ENCODE results near the gene CA7. TPM values are rescaled to one million over a fixed set of nuclear protein-coding genes. Genes with fewer than 3 reads are reported as not detected.

Gene CA7
- total RNA-seq, 2 donors from 2014 or later, result not detected

DNA sequence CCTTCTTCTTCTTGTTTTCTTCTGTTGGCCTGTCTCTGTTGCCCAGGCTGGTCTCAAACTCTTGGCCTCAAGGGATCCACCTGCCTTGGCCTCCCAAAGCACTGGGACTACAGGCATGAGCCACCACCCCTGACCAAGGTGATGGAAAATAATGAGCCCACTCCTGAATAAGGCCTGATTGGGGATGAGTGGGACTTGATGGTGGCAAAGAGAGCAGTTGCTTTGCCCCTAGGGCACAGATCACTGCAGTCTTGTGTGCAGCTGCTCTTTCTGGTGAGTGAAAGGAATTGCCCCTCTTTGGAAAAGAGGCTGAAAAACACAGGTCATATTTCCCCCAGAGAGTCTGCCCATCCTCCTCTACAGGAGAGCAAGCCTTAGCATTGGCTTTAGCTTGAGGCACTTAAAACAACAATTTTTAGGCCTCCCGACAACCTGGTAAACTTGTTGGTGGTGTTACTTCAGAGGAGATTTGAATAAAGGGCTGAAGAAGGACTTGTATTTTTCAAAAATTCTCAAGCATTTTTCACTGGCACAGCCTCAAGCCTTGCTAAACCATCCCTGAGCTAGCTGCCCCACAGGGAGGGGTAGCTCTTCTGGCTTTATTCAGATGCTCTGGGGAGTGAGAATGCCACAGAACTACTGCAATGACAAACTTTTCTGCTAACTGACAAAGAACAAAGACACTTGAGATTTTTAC, 30.0 kb downstream of the CA7 start:
- TF ChIP-seq, protein P1, sequence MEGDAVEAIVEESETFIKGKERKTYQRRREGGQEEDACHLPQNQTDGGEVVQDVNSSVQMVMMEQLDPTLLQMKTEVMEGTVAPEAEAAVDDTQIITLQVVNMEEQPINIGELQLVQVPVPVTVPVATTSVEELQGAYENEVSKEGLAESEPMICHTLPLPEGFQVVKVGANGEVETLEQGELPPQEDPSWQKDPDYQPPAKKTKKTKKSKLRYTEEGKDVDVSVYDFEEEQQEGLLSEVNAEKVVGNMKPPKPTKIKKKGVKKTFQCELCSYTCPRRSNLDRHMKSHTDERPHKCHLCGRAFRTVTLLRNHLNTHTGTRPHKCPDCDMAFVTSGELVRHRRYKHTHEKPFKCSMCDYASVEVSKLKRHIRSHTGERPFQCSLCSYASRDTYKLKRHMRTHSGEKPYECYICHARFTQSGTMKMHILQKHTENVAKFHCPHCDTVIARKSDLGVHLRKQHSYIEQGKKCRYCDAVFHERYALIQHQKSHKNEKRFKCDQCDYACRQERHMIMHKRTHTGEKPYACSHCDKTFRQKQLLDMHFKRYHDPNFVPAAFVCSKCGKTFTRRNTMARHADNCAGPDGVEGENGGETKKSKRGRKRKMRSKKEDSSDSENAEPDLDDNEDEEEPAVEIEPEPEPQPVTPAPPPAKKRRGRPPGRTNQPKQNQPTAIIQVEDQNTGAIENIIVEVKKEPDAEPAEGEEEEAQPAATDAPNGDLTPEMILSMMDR (conservative IDR thresholded peaks at IDR 0.05), result no peak
- Histone ChIP-seq H3K27me3 (ENCODE audit: control insufficient read depth, insufficient read depth, low read length, poor library complexity, severe bottlenecking) (no peaks in the 10 kb centered on the region), H3K36me3 (ENCODE audit: control insufficient read depth, insufficient read depth, low read length) (no peaks in the 10 kb centered on the region), H3K4me1 (ENCODE audit: control insufficient read depth, insufficient read depth, low read length) (no peaks in the 10 kb centered on the region), H3K9me3 (ENCODE audit: control insufficient read depth, low read length) (no peaks in the 10 kb centered on the region), H3K9ac (ENCODE audit: extremely low read depth, low read length, poor library complexity, severe bottlenecking) (no peak overlapping the region), H3K4me3 (ENCODE audit: low read length) (no peak overlapping the region), H3K27ac (ENCODE audit: low read depth, low read length) (no peak overlapping the region)
- no peaks in the 10 kb centered on the region for H3K9me3 Mint-ChIP-seq
- H3K27me3 Mint-ChIP-seq (ENCODE audit: insufficient read depth), result peaks cover 15% of the 10 kb centered on the region
- no peak overlapping the region for H3K4me3 Mint-ChIP-seq
- H3K36me3 Mint-ChIP-seq (ENCODE audit: low read depth), result no peaks in the 10 kb centered on the region
- 0% methylated on average over 1 of the region's 1 CpG for WGBS, 2 experiments (ENCODE audit: insufficient coverage in 1 of 2, insufficient read length in 1 of 2)
- DNase-seq, result no peak
- no peak overlapping the region for H3K27ac Mint-ChIP-seq
- H3K4me1 Mint-ChIP-seq, result peaks cover 5% of the 10 kb centered on the region

DNA sequence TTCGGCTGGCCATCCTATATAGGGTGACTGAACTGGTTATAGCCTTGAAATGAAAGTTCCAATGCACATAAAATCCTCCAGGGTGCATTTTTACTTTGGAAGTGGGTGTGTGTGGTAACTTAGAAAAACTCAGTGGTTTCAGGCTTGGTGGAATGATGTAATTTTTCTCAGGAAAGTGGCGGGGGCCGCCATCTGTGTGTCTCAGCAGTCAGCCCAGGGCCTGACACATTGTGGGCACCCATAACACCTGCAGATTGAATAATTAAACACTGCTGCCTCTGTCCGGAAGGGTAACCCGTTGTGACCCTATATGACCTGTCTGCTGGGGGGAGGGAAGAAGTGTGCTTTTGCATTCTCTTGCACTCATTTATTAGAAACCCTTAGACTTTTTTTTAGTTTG, 33.9 kb downstream of the CA7 start:
- no peaks in the 10 kb centered on the region for H3K27me3 ChIP-seq (ENCODE audit: control insufficient read depth, insufficient read depth, low read length, poor library complexity, severe bottlenecking)
- no peak overlapping the region for H3K9ac ChIP-seq (ENCODE audit: extremely low read depth, low read length, poor library complexity, severe bottlenecking)
- Mint-ChIP-seq H3K36me3 (ENCODE audit: low read depth) (no peaks in the 10 kb centered on the region), H3K27ac (no peak overlapping the region), H3K27me3 (ENCODE audit: insufficient read depth) (peaks cover 8% of the 10 kb centered on the region), H3K4me3 (no peak overlapping the region), H3K9me3 (no peaks in the 10 kb centered on the region), H3K4me1 (peaks cover 5% of the 10 kb centered on the region)
- H3K4me3 ChIP-seq (ENCODE audit: low read length), result no peak overlapping the region
- WGBS, 2 experiments (ENCODE audit: insufficient coverage in 1 of 2, insufficient read length in 1 of 2), result 91 to 94% methylated on average over 4 of the region's 5 CpGs
- H3K4me1 ChIP-seq (ENCODE audit: control insufficient read depth, insufficient read depth, low read length), result no peaks in the 10 kb centered on the region
- H3K27ac ChIP-seq (ENCODE audit: low read depth, low read length), result no peak overlapping the region
- H3K9me3 ChIP-seq (ENCODE audit: control insufficient read depth, low read length), result no peaks in the 10 kb centered on the region
- DNase-seq, result no peak
- no peaks in the 10 kb centered on the region for H3K36me3 ChIP-seq (ENCODE audit: control insufficient read depth, insufficient read depth, low read length)
- TF ChIP-seq, protein P1 (conservative IDR thresholded peaks at IDR 0.05), result no peak

DNA sequence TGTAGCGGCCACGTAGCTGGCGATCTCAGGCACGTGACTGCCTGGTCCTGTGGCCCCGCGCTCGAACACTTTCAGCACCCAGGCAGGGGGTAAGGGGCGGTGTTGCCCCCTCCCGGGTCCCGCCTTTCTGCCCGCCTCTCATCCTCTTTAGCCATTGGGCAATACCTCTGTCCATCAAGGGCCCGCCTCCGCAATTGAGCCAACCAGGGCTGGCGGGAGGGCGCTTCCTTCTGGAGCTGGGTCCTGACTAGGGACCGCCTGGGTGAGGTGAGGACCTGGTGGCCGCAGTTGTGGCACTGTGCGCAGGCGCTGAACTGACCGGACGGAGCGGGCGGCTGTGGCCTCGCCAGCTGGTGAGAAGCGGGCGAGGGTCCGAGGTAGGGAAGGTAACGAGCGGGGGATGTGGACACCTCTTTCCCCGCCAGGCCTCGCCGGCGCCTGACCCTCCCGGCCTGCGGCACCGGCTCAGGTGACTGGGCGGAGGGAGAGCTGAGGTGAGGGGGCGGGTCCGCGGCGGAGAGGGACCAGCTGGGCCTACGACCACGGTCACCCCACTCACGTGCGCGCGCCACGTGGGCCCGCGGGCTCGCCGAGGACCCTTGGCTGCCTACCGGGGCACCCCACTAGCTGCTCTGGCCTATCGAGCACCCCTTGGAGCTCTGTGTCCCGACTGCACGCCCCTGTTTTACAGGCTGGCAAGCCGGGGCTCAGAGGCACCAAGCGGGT, 36.2 kb downstream of the CA7 start, which contains the start of gene PDP2:
TSS of gene PDP2 (plus strand) at position 228 of the 726 bp plus-strand sequence. CDS start 3,770 bp downstream, outside the sequence.
- Histone ChIP-seq H3K27ac (ENCODE audit: low read depth, low read length) (no peak within 1 kb of the TSS), H3K27me3 (ENCODE audit: control insufficient read depth, insufficient read depth, low read length, poor library complexity, severe bottlenecking) (no peaks in the 10 kb centered on the region), H3K9ac (ENCODE audit: extremely low read depth, low read length, poor library complexity, severe bottlenecking) (peak within 1 kb of the TSS; percentile 58), H3K36me3 (ENCODE audit: control insufficient read depth, insufficient read depth, low read length) (peaks cover 16% of the 10 kb centered on the region), H3K4me1 (ENCODE audit: control insufficient read depth, insufficient read depth, low read length) (peaks cover under 1% of the 10 kb centered on the region), H3K9me3 (ENCODE audit: control insufficient read depth, low read length) (no peaks in the 10 kb centered on the region), H3K4me3 (ENCODE audit: low read length) (peak within 1 kb of the TSS; percentile 87)
- peak within 1 kb of the TSS; percentile 82 for H3K4me3 Mint-ChIP-seq
- WGBS, 2 experiments (ENCODE audit: insufficient coverage in 1 of 2, insufficient read length in 1 of 2), result 0 to 2% methylated on average over 11 to 57 of the region's 58 CpGs
- no peaks in the 10 kb centered on the region for H3K9me3 Mint-ChIP-seq
- H3K4me1 Mint-ChIP-seq, result peaks cover 5% of the 10 kb centered on the region
- TF ChIP-seq, protein P1 (conservative IDR thresholded peaks at IDR 0.05), result no peak
- peak within 1 kb of the TSS; percentile 93 for H3K27ac Mint-ChIP-seq
- peak; percentile 99 for DNase-seq
- H3K27me3 Mint-ChIP-seq (ENCODE audit: insufficient read depth), result peaks cover 8% of the 10 kb centered on the region
- peaks cover 13% of the 10 kb centered on the region for H3K36me3 Mint-ChIP-seq (ENCODE audit: low read depth)

Data from endodermal cell (in vitro differentiated cells).